Activated CD8-positive, alpha-beta memory T cell treated with anti-CD3 and anti-CD28 coated beads, Interleukin-2, amount 50 U/mL, for 48 hours (primary cell): Measurements from ENCODE around the gene BABAM1.

Source experiments
- DNase-seq: peaks from one replicate; pipeline ENCODE4 v3.0.0-alpha.2; 2020

The BABAM1 gene

GRCh38 chr19:17325133-17325532 lies 57.9 kb downstream of the BABAM1 start:
- no peak for DNase-seq

GRCh38 chr19:17325881-17326594 lies 58.8 kb downstream of the BABAM1 start:
- DNase-seq = no peak

GRCh38 chr19:17326595-17326966 lies 59.3 kb downstream of the BABAM1 start:
- no peak for DNase-seq

GRCh38 chr19:17327068-17327653 lies 59.9 kb downstream of the BABAM1 start:
- no peak for DNase-seq

GRCh38 chr19:17327654-17328516 lies 60.6 kb downstream of the BABAM1 start:
- peak; percentile 77 for DNase-seq
